Upper lobe of left lung (tissue), 6 donors: ENCODE results near the gene PAH. TPM values are rescaled to one million over a fixed set of nuclear protein-coding genes. Genes with fewer than 3 reads are reported as not detected.
A peak's percentile ranks its signal among the peaks of the same experiment; 100 is the strongest.

Experiments
- ATAC-seq, 2 donors: fragments of 200-7000 bp; cut with Tn5 transposase; one replicate each; pipeline ENCODE4 v1.9.1; 2022; ENCODE audit warnings: mild to moderate bottlenecking in 2 of 2, moderate library complexity in 2 of 2; ENCODE audit not compliant: low FRiP score in 2 of 2
- DNase-seq, 2 donors: peaks; one replicate each; pipeline ENCODE4 v3.0.0-alpha.2; 2019 to 2020
- H3K27ac ChIP-seq, 4 donors: fragments of 200-600 bp; sonication (generic); one replicate each; pipeline ENCODE4 v1.5.1; 2016 to 2019
- H3K27me3 ChIP-seq, 4 donors: fragments of 200-600 bp; sonication (generic); one replicate each; pipeline ENCODE4 v1.5.1; 2017 to 2019
- H3K36me3 ChIP-seq, 4 donors: fragments of 200-600 bp; sonication (generic); one replicate each; pipeline ENCODE4 v1.5.1; 2016 to 2019
- H3K4me1 ChIP-seq, 4 donors: fragments of 200-600 bp; sonication (generic); one replicate each; pipeline ENCODE4 v1.5.1; 2018 to 2019
- H3K4me3 ChIP-seq, 4 donors: fragments of 200-600 bp; sonication (generic); one replicate each; pipeline ENCODE4 v1.5.1; 2017 to 2019; ENCODE audit warnings: mild to moderate bottlenecking in 2 of 4, moderate library complexity in 1 of 4
- H3K9me3 ChIP-seq, 4 donors: fragments of 200-600 bp; sonication (generic); one replicate each; pipeline ENCODE4 v1.5.1; 2018 to 2019
- EP300 ChIP-seq, 4 donors: sonication (generic); formaldehyde crosslinking; IDR thresholded peaks; one replicate each; pipeline ENCODE4 v1.5.1; 2017; ENCODE audit warnings: antibody characterized with exemption in 4 of 4, control low read depth in 2 of 4
- POLR2A ChIP-seq, 4 donors: fragments of 450-650 bp; IDR thresholded peaks; one replicate each; pipeline ENCODE4 v1.5.1; 2016 to 2017; ENCODE audit warnings: antibody characterized with exemption in 4 of 4, mild to moderate bottlenecking in 2 of 4
- POLR2AphosphoS5 ChIP-seq, 2 donors: sonication (generic); formaldehyde crosslinking; IDR thresholded peaks; one replicate each; pipeline ENCODE4 v1.5.1; 2017; ENCODE audit warnings: antibody characterized with exemption in 2 of 2
- WGBS, 2 donors: methylation state at CpG; one replicate each; pipeline ENCODE4 v1.1.5; 2017 to 2018; 5-methylcytosine and 5-hydroxymethylcytosine counted together
- total RNA-seq, 6 donors: library from RNA; depleted of rRNA in 4 of 6; stranded (reverse); fragments of >200 nt in 4 of 6; gene quantifications; one replicate each; pipeline versions ENCODE4 v1.1.0 to v1.2.1, GENCODE V29; 2016 to 2021
- TF ChIP-seq, protein P1 (sequence below), 6 experiments: fragments of 450-650 bp in 4 of 6; fragments of 200-600 bp in 2 of 6; sonication (generic) in 2 of 6; IDR thresholded peaks; one replicate each; pipeline ENCODE4 v1.5.1; 2016 to 2019; ENCODE audit warnings: antibody characterized with exemption in 6 of 6
- donor health status: DM: no; HTN: no; CAD: no; lungs with moderate emphysema.
- donor health status: DM: no; HTN: yes; CAD: no; lungs with severe emphysema.

PAH gene
- total RNA-seq, 6 donors from 2014 or later = 0.89 to 1.2 TPM; not detected in 4

DNA sequence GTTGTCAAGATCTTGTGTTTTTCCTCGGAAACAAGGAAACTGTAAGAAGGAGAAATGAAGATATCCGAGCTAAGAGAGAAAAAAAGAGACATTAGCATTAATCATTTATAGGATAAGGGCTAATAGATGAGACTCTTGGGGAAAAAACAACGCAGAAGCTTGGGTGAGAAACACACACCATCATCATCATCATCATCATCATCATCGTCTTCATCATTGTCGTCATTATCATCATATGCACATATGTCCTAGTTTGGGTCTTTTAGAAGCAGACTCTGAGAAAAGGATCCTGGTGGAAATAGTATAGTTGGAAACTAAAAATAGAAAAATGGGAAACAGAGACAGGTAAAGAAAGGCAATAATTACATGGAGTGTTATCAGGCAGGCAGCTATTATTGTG, 95.9 kb downstream of the PAH start:
- Histone ChIP-seq H3K36me3 (no peaks in the 10 kb centered on the region), H3K27me3 (no peaks in the 10 kb centered on the region), H3K9me3 (no peaks in the 10 kb centered on the region), H3K4me1 (no peaks in the 10 kb centered on the region), H3K4me3 (no peak overlapping the region), H3K27ac (no peak overlapping the region)
- WGBS, 2 donors = 72 to 73% methylated on average over 5 of the region's 5 CpGs
- ATAC-seq = no peak
- no peak for DNase-seq
- no peak for TF ChIP-seq EP300 (IDR thresholded peaks at IDR 0.05)
- TF ChIP-seq, protein P1, sequence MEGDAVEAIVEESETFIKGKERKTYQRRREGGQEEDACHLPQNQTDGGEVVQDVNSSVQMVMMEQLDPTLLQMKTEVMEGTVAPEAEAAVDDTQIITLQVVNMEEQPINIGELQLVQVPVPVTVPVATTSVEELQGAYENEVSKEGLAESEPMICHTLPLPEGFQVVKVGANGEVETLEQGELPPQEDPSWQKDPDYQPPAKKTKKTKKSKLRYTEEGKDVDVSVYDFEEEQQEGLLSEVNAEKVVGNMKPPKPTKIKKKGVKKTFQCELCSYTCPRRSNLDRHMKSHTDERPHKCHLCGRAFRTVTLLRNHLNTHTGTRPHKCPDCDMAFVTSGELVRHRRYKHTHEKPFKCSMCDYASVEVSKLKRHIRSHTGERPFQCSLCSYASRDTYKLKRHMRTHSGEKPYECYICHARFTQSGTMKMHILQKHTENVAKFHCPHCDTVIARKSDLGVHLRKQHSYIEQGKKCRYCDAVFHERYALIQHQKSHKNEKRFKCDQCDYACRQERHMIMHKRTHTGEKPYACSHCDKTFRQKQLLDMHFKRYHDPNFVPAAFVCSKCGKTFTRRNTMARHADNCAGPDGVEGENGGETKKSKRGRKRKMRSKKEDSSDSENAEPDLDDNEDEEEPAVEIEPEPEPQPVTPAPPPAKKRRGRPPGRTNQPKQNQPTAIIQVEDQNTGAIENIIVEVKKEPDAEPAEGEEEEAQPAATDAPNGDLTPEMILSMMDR (IDR thresholded peaks at IDR 0.05) = no peak
- TF ChIP-seq POLR2A (IDR thresholded peaks at IDR 0.05) = no peak
- TF ChIP-seq POLR2AphosphoS5 (IDR thresholded peaks at IDR 0.05) = no peak

DNA sequence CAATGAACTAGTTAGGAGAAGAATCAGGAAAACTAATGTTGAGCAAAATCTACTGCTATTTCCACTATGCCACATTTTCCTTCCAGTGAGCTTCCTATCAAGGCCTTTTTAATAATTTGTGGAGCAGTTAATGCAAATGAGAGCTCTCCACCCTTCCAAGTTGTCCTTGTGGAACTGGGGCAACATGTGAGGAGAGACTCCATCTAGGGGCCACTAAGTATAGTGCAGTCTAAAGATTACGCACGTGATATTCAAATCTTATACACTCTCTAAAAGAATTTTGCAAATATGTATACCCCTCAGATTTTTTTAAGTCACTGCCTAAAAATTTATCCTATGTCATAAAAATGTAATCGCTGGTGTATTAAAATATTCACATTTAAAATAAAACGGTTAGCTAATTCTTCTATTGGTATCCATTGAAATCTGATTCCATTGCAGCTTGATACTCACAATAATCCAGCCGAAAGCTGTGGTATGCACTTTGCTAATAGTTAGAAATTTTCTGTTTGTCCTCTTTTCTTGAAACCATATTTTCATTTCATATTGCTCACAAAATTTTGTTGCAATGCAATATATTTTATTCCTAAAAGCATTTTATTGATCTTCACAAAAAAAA, 100.1 kb downstream of the PAH start:
- DNase-seq = no peak
- no peak for TF ChIP-seq POLR2AphosphoS5 (IDR thresholded peaks at IDR 0.05)
- TF ChIP-seq, protein P1 (IDR thresholded peaks at IDR 0.05) = peak in 5 of 6 experiments; percentile 30 to 51 (median 34)
- TF ChIP-seq POLR2A (IDR thresholded peaks at IDR 0.05) = no peak
- no peak for TF ChIP-seq EP300 (IDR thresholded peaks at IDR 0.05)
- no peaks in the 10 kb centered on the region for H3K27me3 ChIP-seq
- no peak overlapping the region for H3K27ac ChIP-seq
- no peak overlapping the region for H3K4me3 ChIP-seq
- H3K4me1 ChIP-seq = no peaks in the 10 kb centered on the region
- no peaks in the 10 kb centered on the region for H3K36me3 ChIP-seq
- no peaks in the 10 kb centered on the region for H3K9me3 ChIP-seq
- peak in 1 of 2 donors; percentile 85 for ATAC-seq
- 17% methylated on average over 5 of the region's 5 CpGs for WGBS, 2 donors

DNA sequence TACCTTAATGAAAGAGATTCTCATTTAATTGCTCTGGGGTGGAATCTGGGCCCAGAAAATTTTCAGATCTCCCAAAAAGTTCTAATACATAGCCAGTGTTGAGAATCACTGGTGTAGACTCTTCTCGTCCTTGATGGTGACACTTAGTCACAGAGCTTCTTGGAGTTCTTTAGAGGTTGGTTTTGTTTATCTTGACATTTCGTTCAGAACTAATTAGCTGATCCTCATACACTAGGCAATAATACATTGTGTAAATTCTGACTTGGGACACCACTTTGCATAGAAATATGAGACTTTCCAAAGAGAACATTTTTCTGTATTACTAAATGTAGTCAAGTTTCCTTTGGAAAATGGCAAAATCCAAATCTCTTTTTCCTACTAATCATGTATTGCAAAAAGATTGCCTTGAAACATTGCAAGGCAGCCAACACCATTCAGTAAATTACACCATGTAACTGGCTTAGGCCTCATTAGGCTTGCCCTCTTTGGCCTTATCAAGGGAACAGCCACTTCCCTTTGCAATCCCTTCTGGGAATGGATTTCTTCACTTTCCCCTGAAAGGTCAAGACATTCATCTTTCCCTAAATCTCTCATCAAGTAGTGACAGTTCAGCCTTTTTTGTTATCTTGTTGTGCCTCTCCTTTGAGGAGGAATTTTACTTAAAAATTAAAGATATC, 102.2 kb downstream of the PAH start:
- Histone ChIP-seq H3K27ac (no peak overlapping the region), H3K4me3 (no peak overlapping the region), H3K4me1 (no peaks in the 10 kb centered on the region), H3K9me3 (no peaks in the 10 kb centered on the region), H3K36me3 (no peaks in the 10 kb centered on the region), H3K27me3 (no peaks in the 10 kb centered on the region)
- no peak for ATAC-seq
- peak in 1 of 4 donors; percentile 19 for TF ChIP-seq EP300 (IDR thresholded peaks at IDR 0.05)
- no peak for TF ChIP-seq POLR2A (IDR thresholded peaks at IDR 0.05)
- WGBS, 2 donors = 73 to 76% methylated on average over 2 of the region's 2 CpGs
- no peak for DNase-seq

DNA sequence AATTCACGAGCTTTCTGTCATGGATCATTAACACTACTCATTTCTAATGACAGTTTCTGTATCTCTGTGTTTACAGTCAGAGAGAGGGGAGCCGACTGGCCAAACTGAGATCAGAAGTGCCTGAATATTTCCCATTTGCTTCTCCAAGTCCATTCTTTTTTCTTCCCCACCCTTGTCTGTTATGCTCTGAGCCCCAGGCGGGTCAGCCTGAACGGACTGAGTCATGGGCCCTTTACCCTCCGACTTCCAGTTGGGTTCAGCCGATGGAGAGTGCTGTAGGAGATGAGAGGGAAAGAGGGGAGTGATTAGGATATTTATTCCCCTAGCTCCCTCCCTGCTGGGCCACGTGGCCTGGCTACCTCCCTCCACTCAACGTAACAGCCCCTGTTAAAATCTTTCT, 104.7 kb downstream of the PAH start:
- Histone ChIP-seq H3K36me3 (no peaks in the 10 kb centered on the region), H3K4me3 (no peak overlapping the region), H3K9me3 (no peaks in the 10 kb centered on the region), H3K27ac (no peak overlapping the region), H3K4me1 (no peaks in the 10 kb centered on the region), H3K27me3 (no peaks in the 10 kb centered on the region)
- DNase-seq (no peak), ATAC-seq (no peak)
- TF ChIP-seq POLR2A (IDR thresholded peaks at IDR 0.05) = no peak
- TF ChIP-seq EP300 (IDR thresholded peaks at IDR 0.05) = no peak
- TF ChIP-seq, protein P1 (IDR thresholded peaks at IDR 0.05) = no peak
- TF ChIP-seq POLR2AphosphoS5 (IDR thresholded peaks at IDR 0.05) = no peak
- 30 to 32% methylated on average over 8 of the region's 8 CpGs for WGBS, 2 donors

DNA sequence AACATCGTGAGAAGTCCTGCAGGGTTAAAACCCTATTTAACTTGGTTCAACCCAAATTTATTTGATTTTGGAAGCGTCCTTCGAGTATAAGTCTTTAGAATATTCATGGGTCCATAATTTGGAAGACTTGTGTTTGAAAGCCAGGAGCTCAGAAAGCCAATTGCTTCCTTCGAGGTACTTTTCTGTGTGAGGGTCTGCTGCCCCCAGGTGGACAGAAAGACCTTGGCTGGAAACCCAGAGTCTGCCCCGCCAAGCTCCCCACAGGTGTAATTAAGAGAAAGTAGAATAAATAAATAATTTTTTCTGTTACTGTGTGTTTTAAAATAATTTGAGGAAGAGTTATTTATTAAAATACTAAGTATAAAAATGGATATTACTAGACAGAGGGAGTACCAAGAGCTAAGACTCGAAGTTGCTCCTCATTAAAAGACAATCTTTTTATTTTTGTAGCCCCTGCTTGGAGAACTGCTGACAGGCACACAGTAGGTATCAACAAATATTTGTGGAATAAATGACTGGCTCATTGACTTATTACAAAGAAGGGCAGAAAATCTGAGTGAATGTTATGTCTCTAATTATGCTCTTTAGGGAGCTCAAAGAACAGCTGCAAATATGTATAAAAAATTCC, 105.8 kb downstream of the PAH start:
- Histone ChIP-seq H3K4me1 (no peaks in the 10 kb centered on the region), H3K4me3 (no peak overlapping the region), H3K9me3 (no peaks in the 10 kb centered on the region), H3K27me3 (no peaks in the 10 kb centered on the region), H3K36me3 (no peaks in the 10 kb centered on the region), H3K27ac (no peak overlapping the region)
- ATAC-seq (no peak), DNase-seq (no peak)
- 33 to 40% methylated on average over 6 of the region's 6 CpGs for WGBS, 2 donors
- TF ChIP-seq EP300 (IDR thresholded peaks at IDR 0.05) (no peak), POLR2A (IDR thresholded peaks at IDR 0.05) (no peak), POLR2AphosphoS5 (IDR thresholded peaks at IDR 0.05) (no peak)
- TF ChIP-seq, protein P1 (IDR thresholded peaks at IDR 0.05) = no peak
